ENCODE measurements around the gene GOLGA8T. TPM values are rescaled to one million over a fixed set of nuclear protein-coding genes. Genes with fewer than 3 reads are reported as not detected.
"Not testable (repeated sequence)": the region's sequence is repeated elsewhere in the genome, so short reads cannot be mapped to it uniquely, and the experiment has no call there.

GOLGA8T gene
- total and polyA plus RNA-seq, 4 donors, result 0.48 TPM; not detected in 3

DNA sequence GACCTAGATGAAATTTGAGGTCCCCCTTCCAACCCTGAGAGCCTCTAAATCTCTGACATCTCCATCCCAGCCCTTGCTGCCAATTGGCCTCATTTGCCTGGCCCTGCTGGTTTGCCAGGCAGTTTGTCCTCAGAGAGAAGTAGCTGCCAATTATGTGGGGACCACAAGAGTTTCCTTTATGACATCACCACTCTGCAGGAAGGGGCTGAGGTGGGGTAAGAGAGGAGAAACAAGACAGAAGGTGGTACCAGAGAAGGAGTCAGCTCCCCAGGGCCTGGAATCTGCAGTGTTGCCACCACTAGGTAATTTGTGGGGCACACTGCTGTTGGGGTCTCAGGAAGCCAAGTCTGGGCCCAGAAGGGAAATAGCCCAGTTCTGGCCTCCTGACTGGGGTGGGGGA lies 45.0 kb downstream of the GOLGA8T start:
- H3K4me1 ChIP-seq (ENCODE audit: control insufficient read depth in 1 of 2, insufficient read depth in 2 of 2, low read length in 2 of 2); DNase-seq; H3K36me3 ChIP-seq (ENCODE audit: control insufficient read depth in 1 of 2, insufficient read depth in 2 of 2, low read length in 1 of 2); intact Hi-C loops (cut with DNase I); H3K27ac ChIP-seq (ENCODE audit: low read depth in 1 of 2, low read length in 2 of 2); H3K4me3 ChIP-seq (ENCODE audit: low read length in 2 of 2); ATAC-seq (ENCODE audit: low FRiP score); H3K27me3 ChIP-seq (ENCODE audit: control insufficient read depth in 1 of 2, insufficient read depth in 2 of 2, low read length in 1 of 2); H3K9me3 ChIP-seq (ENCODE audit: control insufficient read depth, low read length): not testable (repeated sequence)

DNA sequence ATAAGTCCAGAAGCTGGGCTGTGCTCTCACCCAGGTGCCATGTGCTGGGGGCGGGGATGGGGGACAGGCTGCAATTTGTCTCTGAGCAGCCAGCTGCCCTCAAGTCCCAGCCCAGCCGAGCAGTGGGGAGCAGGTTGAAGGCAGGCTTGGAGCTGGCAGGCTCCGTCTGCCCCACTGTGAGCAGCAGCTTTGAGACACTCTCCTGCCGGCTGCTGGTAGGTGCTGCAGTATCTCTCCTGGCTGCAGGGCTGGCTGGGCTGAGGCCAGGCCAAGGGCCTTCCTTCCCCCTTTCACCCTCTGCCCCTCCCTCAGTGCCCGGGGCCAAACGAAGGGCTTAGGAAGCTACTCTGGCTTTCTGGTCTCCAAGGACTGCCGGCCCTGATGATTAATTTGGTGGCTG lies 50.6 kb downstream of the GOLGA8T start:
- H3K4me3 ChIP-seq (ENCODE audit: low read length in 2 of 2); H3K9me3 ChIP-seq (ENCODE audit: control insufficient read depth, low read length); H3K36me3 ChIP-seq (ENCODE audit: control insufficient read depth in 1 of 2, insufficient read depth in 2 of 2, low read length in 1 of 2); H3K27ac ChIP-seq (ENCODE audit: low read depth in 1 of 2, low read length in 2 of 2); ATAC-seq (ENCODE audit: low FRiP score); intact Hi-C loops (cut with DNase I); DNase-seq; H3K4me1 ChIP-seq (ENCODE audit: control insufficient read depth in 1 of 2, insufficient read depth in 2 of 2, low read length in 2 of 2); H3K27me3 ChIP-seq (ENCODE audit: control insufficient read depth in 1 of 2, insufficient read depth in 2 of 2, low read length in 1 of 2): not testable (repeated sequence)
- no CpG with 5 or more reads among the region's 7 CpGs for WGBS, 2 donors

DNA sequence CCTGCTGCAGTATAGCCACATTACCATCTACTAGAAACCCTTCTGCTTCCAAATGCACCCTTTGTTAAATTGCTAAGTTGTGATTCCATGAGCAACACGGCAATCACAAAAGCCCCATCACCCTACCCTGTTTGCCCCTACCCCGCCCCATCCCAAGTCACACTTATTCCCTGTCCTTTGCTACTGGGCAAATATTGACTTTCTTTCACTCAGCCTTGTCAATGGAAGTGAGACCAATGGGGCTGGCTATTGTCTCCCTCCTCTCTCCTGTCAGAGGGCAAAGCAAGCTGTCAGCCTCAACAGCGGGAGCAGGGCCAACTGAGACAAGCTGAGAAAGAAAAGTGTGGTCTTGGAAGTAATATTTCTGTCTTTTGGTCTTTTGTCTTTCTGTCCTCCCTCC lies 52.6 kb downstream of the GOLGA8T start:
- ATAC-seq (ENCODE audit: low FRiP score); H3K27ac ChIP-seq (ENCODE audit: low read depth in 1 of 2, low read length in 2 of 2); H3K9me3 ChIP-seq (ENCODE audit: control insufficient read depth, low read length); H3K27me3 ChIP-seq (ENCODE audit: control insufficient read depth in 1 of 2, insufficient read depth in 2 of 2, low read length in 1 of 2); H3K4me1 ChIP-seq (ENCODE audit: control insufficient read depth in 1 of 2, insufficient read depth in 2 of 2, low read length in 2 of 2); H3K36me3 ChIP-seq (ENCODE audit: control insufficient read depth in 1 of 2, insufficient read depth in 2 of 2, low read length in 1 of 2); intact Hi-C loops (cut with DNase I); H3K4me3 ChIP-seq (ENCODE audit: low read length in 2 of 2); DNase-seq: not testable (repeated sequence)
- 92 to 100% methylated on average over 2 of the region's 3 CpGs for WGBS, 2 donors

DNA sequence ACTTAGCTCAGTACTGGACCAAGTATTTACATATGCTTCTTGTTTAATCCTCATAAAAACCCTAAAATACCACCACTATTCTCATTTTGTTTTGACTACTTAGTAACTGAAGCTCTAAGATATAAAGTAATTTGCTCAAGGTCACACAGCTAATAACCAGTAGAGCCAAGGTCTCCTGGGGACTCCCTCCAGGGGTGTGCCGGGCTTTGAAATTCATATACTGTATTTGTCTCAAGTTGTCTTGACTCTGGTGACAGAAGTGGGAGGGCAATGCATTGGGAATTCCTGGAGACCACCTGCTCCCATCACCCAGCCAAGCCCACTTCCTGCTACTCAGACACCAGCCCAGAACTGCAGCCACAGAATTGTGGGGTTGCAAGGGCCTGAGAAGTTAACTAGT lies 54.9 kb downstream of the GOLGA8T start:
- intact Hi-C loops (cut with DNase I); H3K36me3 ChIP-seq (ENCODE audit: control insufficient read depth in 1 of 2, insufficient read depth in 2 of 2, low read length in 1 of 2); H3K27me3 ChIP-seq (ENCODE audit: control insufficient read depth in 1 of 2, insufficient read depth in 2 of 2, low read length in 1 of 2); ATAC-seq (ENCODE audit: low FRiP score); H3K9me3 ChIP-seq (ENCODE audit: control insufficient read depth, low read length); H3K4me1 ChIP-seq (ENCODE audit: control insufficient read depth in 1 of 2, insufficient read depth in 2 of 2, low read length in 2 of 2); DNase-seq; H3K27ac ChIP-seq (ENCODE audit: low read depth in 1 of 2, low read length in 2 of 2); H3K4me3 ChIP-seq (ENCODE audit: low read length in 2 of 2): not testable (repeated sequence)
- WGBS, 2 donors, result 91 to 94% methylated on average over 1 of the region's 1 CpG

DNA sequence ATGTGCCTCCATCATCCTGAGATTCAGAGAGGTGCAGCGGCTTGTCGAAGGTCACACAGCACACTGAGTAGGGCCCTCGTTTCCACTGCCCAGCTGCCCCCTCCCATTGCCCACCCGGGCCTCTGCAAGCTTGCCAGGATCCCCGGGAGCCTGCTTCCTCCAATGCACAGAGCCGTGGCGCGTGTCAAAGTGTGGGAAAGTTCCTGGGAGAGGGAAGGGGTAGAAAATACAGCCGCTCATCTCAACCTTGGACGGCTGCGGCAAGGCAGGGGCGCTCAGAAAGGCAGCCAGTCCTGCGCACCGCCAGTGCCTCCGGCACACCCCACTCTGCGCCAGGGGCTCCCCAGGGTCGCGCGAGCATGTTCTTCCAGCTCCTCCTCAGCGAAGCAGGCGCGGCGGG lies 56.3 kb downstream of the GOLGA8T start:
- ATAC-seq (ENCODE audit: low FRiP score); H3K27ac ChIP-seq (ENCODE audit: low read depth in 1 of 2, low read length in 2 of 2); H3K27me3 ChIP-seq (ENCODE audit: control insufficient read depth in 1 of 2, insufficient read depth in 2 of 2, low read length in 1 of 2); DNase-seq; H3K36me3 ChIP-seq (ENCODE audit: control insufficient read depth in 1 of 2, insufficient read depth in 2 of 2, low read length in 1 of 2); H3K4me3 ChIP-seq (ENCODE audit: low read length in 2 of 2); H3K9me3 ChIP-seq (ENCODE audit: control insufficient read depth, low read length); H3K4me1 ChIP-seq (ENCODE audit: control insufficient read depth in 1 of 2, insufficient read depth in 2 of 2, low read length in 2 of 2); intact Hi-C loops (cut with DNase I): not testable (repeated sequence)
- WGBS, 2 donors, result 5 to 8% methylated on average over 5 to 7 of the region's 23 CpGs

DNA sequence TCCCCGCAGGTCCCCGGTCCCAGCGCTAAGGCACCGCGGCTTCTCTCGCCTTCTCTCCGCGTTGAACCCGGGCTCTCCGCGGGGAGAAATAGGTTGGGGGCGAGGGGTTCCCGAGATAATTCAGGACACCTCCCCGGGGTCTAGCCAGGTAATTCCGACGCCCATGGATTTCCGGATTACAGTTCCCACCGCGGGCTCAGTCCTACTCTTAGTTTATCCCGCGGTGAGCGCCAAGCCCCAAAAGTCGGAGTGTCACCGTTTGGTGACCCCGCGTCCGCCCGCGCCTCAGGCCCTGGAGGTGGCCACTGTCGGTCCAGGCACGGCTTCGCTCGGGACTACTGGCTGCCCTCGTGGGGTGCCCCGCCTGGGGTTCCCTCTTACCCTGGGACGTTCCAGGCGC lies 56.8 kb downstream of the GOLGA8T start:
- H3K36me3 ChIP-seq (ENCODE audit: control insufficient read depth in 1 of 2, insufficient read depth in 2 of 2, low read length in 1 of 2); H3K27ac ChIP-seq (ENCODE audit: low read depth in 1 of 2, low read length in 2 of 2); DNase-seq; H3K4me3 ChIP-seq (ENCODE audit: low read length in 2 of 2); H3K4me1 ChIP-seq (ENCODE audit: control insufficient read depth in 1 of 2, insufficient read depth in 2 of 2, low read length in 2 of 2); H3K9me3 ChIP-seq (ENCODE audit: control insufficient read depth, low read length); H3K27me3 ChIP-seq (ENCODE audit: control insufficient read depth in 1 of 2, insufficient read depth in 2 of 2, low read length in 1 of 2); ATAC-seq (ENCODE audit: low FRiP score); intact Hi-C loops (cut with DNase I): not testable (repeated sequence)
- WGBS, 2 donors, result 0 to 2% methylated on average over 16 of the region's 37 CpGs

DNA sequence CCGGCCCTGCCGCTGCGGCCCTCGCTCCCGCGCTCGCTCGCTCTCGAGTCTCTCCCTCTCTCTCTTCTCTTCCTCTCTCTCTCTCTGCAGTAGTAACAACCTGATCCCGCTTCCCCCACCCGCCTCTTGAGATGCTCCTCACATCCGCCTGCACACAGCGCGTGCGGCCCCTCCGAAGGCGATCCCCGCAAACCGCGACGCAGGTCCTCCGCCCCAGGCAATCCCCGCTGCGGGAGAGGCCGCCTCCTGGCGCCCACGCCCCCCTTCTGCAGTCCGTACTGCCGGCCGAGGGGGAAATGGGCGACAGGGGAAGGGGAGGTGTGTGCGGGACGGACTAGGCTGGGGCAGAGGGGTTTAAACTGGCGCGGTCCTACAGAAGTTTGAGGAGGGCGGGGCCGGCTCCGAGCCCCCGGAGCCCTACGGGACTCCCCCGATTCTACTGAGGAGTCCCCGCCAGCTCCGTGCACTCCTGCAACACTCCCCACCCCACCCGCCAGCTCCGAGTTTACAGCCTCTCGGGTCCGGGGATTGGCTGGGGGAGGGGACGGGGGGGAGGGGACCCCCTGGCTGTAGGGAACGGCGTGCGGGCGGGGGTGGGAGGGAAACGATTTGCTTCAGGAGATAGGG lies 57.4 kb downstream of the GOLGA8T start:
- peak; percentile 19 for ATAC-seq (ENCODE audit: low FRiP score)
- intact Hi-C loops (cut with DNase I); H3K4me3 ChIP-seq (ENCODE audit: low read length in 2 of 2); H3K4me1 ChIP-seq (ENCODE audit: control insufficient read depth in 1 of 2, insufficient read depth in 2 of 2, low read length in 2 of 2); DNase-seq; H3K27me3 ChIP-seq (ENCODE audit: control insufficient read depth in 1 of 2, insufficient read depth in 2 of 2, low read length in 1 of 2); H3K9me3 ChIP-seq (ENCODE audit: control insufficient read depth, low read length); H3K27ac ChIP-seq (ENCODE audit: low read depth in 1 of 2, low read length in 2 of 2); H3K36me3 ChIP-seq (ENCODE audit: control insufficient read depth in 1 of 2, insufficient read depth in 2 of 2, low read length in 1 of 2): not testable (repeated sequence)
- WGBS, 2 donors, result 1% methylated on average over 15 to 22 of the region's 53 CpGs

DNA sequence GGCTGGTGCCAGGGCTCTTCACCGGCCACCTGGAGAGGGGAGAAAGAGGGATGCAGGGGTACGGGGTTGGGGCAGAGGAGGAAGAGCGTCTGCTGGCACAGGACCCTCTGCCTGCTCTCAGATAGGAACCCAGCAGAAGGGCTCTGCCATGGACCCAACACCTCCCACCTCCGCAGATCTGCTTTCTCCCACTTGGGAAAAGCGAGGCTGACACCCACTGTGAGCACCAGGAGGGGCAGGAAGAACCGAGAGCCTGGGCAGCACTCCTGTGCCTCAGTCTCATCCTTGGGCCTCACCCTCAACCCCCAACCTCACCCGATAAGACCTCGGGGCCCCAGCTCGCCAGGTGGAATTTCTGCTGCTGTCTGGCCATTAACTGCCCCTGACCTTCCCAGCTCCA lies 58.0 kb downstream of the GOLGA8T start:
- H3K27ac ChIP-seq (ENCODE audit: low read depth in 1 of 2, low read length in 2 of 2); intact Hi-C loops (cut with DNase I); H3K4me1 ChIP-seq (ENCODE audit: control insufficient read depth in 1 of 2, insufficient read depth in 2 of 2, low read length in 2 of 2); H3K4me3 ChIP-seq (ENCODE audit: low read length in 2 of 2); H3K27me3 ChIP-seq (ENCODE audit: control insufficient read depth in 1 of 2, insufficient read depth in 2 of 2, low read length in 1 of 2); H3K9me3 ChIP-seq (ENCODE audit: control insufficient read depth, low read length); H3K36me3 ChIP-seq (ENCODE audit: control insufficient read depth in 1 of 2, insufficient read depth in 2 of 2, low read length in 1 of 2); DNase-seq: not testable (repeated sequence)
- ATAC-seq (ENCODE audit: low FRiP score), result peak; percentile 4
- WGBS, 2 donors, result 25 to 31% methylated on average over 2 to 3 of the region's 9 CpGs

Data from aorta (tissue), 5 donors.